ENCODE data around the gene SRPRB.

The SRPRB gene

GRCh38 chr3:133841196-133841595, 35.6 kb downstream of the SRPRB start:
- Histone ChIP-seq H3K9me3 (ENCODE audit: insufficient read depth, low read depth, low read length) (peaks cover 6% of the 10 kb centered on the region), H3K36me3 (ENCODE audit: control insufficient read depth in 1 of 2, insufficient read depth in 2 of 2, low read length in 2 of 2) (no peaks in the 10 kb centered on the region), H3K4me3 (ENCODE audit: low read depth, low read length) (peak overlapping the region; percentile 26), H3K23ac (ENCODE audit: low read length) (no peak overlapping the region), H3K18ac (ENCODE audit: low read length) (no peak overlapping the region), H3K79me2 (ENCODE audit: control insufficient read depth, insufficient read depth, low read length, poor library complexity) (no peaks in the 10 kb centered on the region), H4K12ac (ENCODE audit: low read depth, low read length) (no peak overlapping the region), H2BK12ac (ENCODE audit: low read length) (no peak overlapping the region), H2AK5ac (ENCODE audit: low read length) (no peak overlapping the region), H3K4ac (ENCODE audit: low read depth, low read length) (no peak overlapping the region), H3K9ac (ENCODE audit: low read length) (no peak overlapping the region), H3K4me2 (ENCODE audit: low read length) (no peak overlapping the region), H3K14ac (ENCODE audit: low read length) (no peak overlapping the region), H3K27ac (ENCODE audit: low read depth, low read length) (no peak overlapping the region), H4K8ac (ENCODE audit: low read depth, low read length) (no peak overlapping the region), H2AFZ (ENCODE audit: insufficient read depth, low read length, poor library complexity) (no peak overlapping the region), H4K91ac (ENCODE audit: low read depth, low read length) (no peak overlapping the region), H2BK120ac (ENCODE audit: insufficient read depth, low read length, poor library complexity) (no peak overlapping the region), H3K27me3 (ENCODE audit: insufficient read depth, low read length) (no peaks in the 10 kb centered on the region), H3K4me1 (ENCODE audit: control insufficient read depth in 1 of 2, insufficient read depth in 2 of 2, low read length in 2 of 2) (no peaks in the 10 kb centered on the region), H2BK5ac (ENCODE audit: low read depth, low read length, poor library complexity) (no peak overlapping the region), H3K79me1 (ENCODE audit: low read length) (no peaks in the 10 kb centered on the region)
- no CpG with 5 or more reads among the region's 8 CpGs for WGBS (ENCODE audit: extremely low coverage, insufficient coverage, insufficient read length)
- no peak for DNase-seq

GRCh38 chr3:133842158-133842557, 36.5 kb downstream of the SRPRB start:
- DNase-seq = no peak
- H2AK5ac ChIP-seq (ENCODE audit: low read length) = no peak overlapping the region
- no peak overlapping the region for H3K23ac ChIP-seq (ENCODE audit: low read length)
- no peak overlapping the region for H3K18ac ChIP-seq (ENCODE audit: low read length)
- H3K27me3 ChIP-seq (ENCODE audit: insufficient read depth, low read length) = no peaks in the 10 kb centered on the region
- H3K9me3 ChIP-seq (ENCODE audit: insufficient read depth, low read depth, low read length) = peaks cover 3% of the 10 kb centered on the region
- no peak overlapping the region for H4K91ac ChIP-seq (ENCODE audit: low read depth, low read length)
- no peak overlapping the region for H3K4ac ChIP-seq (ENCODE audit: low read depth, low read length)
- no peaks in the 10 kb centered on the region for H3K36me3 ChIP-seq (ENCODE audit: control insufficient read depth in 1 of 2, insufficient read depth in 2 of 2, low read length in 2 of 2)
- no peaks in the 10 kb centered on the region for H3K79me2 ChIP-seq (ENCODE audit: control insufficient read depth, insufficient read depth, low read length, poor library complexity)
- no peak overlapping the region for H2BK5ac ChIP-seq (ENCODE audit: low read depth, low read length, poor library complexity)
- no peak overlapping the region for H4K8ac ChIP-seq (ENCODE audit: low read depth, low read length)
- H3K14ac ChIP-seq (ENCODE audit: low read length) = no peak overlapping the region
- no peak overlapping the region for H3K4me3 ChIP-seq (ENCODE audit: low read depth, low read length)
- H3K27ac ChIP-seq (ENCODE audit: low read depth, low read length) = no peak overlapping the region
- H3K79me1 ChIP-seq (ENCODE audit: low read length) = no peaks in the 10 kb centered on the region
- WGBS (ENCODE audit: extremely low coverage, insufficient coverage, insufficient read length) = no CpG with 5 or more reads among the region's 4 CpGs
- H3K9ac ChIP-seq (ENCODE audit: low read length) = no peak overlapping the region
- H3K4me1 ChIP-seq (ENCODE audit: control insufficient read depth in 1 of 2, insufficient read depth in 2 of 2, low read length in 2 of 2) = no peaks in the 10 kb centered on the region
- no peak overlapping the region for H2BK120ac ChIP-seq (ENCODE audit: insufficient read depth, low read length, poor library complexity)
- no peak overlapping the region for H2BK12ac ChIP-seq (ENCODE audit: low read length)
- no peak overlapping the region for H2AFZ ChIP-seq (ENCODE audit: insufficient read depth, low read length, poor library complexity)
- no peak overlapping the region for H4K12ac ChIP-seq (ENCODE audit: low read depth, low read length)
- H3K4me2 ChIP-seq (ENCODE audit: low read length) = no peak overlapping the region

DNA sequence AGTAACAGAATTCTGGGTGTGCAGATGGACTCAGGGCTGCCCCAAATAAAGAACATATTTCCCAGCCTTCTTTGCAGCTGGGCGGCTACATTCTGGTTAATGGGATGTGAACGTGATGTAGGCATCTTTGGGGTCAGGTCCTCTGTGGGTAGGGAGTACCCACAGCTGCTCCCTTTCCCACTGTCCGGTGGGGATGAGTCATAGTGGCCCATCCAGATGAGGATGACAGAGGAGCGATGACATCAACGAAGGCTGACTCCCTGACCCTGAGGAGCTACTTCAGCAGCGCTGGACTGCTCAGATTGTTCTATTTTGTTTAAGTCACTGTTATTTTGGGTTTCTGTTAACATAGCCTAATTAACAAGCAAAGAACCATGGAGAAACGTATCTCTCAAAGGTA, 38.0 kb downstream of the SRPRB start:
- no peak overlapping the region for H3K23ac ChIP-seq (ENCODE audit: low read length)
- H3K18ac ChIP-seq (ENCODE audit: low read length) = no peak overlapping the region
- no peak overlapping the region for H3K4me2 ChIP-seq (ENCODE audit: low read length)
- H2AFZ ChIP-seq (ENCODE audit: insufficient read depth, low read length, poor library complexity) = no peak overlapping the region
- no peak overlapping the region for H4K91ac ChIP-seq (ENCODE audit: low read depth, low read length)
- H3K4me1 ChIP-seq (ENCODE audit: control insufficient read depth in 1 of 2, insufficient read depth in 2 of 2, low read length in 2 of 2) = no peaks in the 10 kb centered on the region
- no peaks in the 10 kb centered on the region for H3K27me3 ChIP-seq (ENCODE audit: insufficient read depth, low read length)
- H3K36me3 ChIP-seq (ENCODE audit: control insufficient read depth in 1 of 2, insufficient read depth in 2 of 2, low read length in 2 of 2) = no peaks in the 10 kb centered on the region
- H2BK12ac ChIP-seq (ENCODE audit: low read length) = no peak overlapping the region
- no peak overlapping the region for H2AK5ac ChIP-seq (ENCODE audit: low read length)
- DNase-seq = peak in 1 of 2 donors; percentile 18
- no peak overlapping the region for H3K14ac ChIP-seq (ENCODE audit: low read length)
- no peak overlapping the region for H3K4me3 ChIP-seq (ENCODE audit: low read depth, low read length)
- H3K9ac ChIP-seq (ENCODE audit: low read length) = no peak overlapping the region
- H2BK5ac ChIP-seq (ENCODE audit: low read depth, low read length, poor library complexity) = no peak overlapping the region
- no peak overlapping the region for H3K27ac ChIP-seq (ENCODE audit: low read depth, low read length)
- H2BK120ac ChIP-seq (ENCODE audit: insufficient read depth, low read length, poor library complexity) = no peak overlapping the region
- H3K4ac ChIP-seq (ENCODE audit: low read depth, low read length) = no peak overlapping the region
- H4K12ac ChIP-seq (ENCODE audit: low read depth, low read length) = no peak overlapping the region
- peaks cover 3% of the 10 kb centered on the region for H3K9me3 ChIP-seq (ENCODE audit: insufficient read depth, low read depth, low read length)
- H4K8ac ChIP-seq (ENCODE audit: low read depth, low read length) = no peak overlapping the region
- H3K79me1 ChIP-seq (ENCODE audit: low read length) = no peaks in the 10 kb centered on the region
- no peaks in the 10 kb centered on the region for H3K79me2 ChIP-seq (ENCODE audit: control insufficient read depth, insufficient read depth, low read length, poor library complexity)
- no CpG with 5 or more reads among the region's 7 CpGs for WGBS (ENCODE audit: extremely low coverage, insufficient coverage, insufficient read length)

- peaks cover 3% of the 10 kb centered on the region for H3K9me3 ChIP-seq (ENCODE audit: insufficient read depth, low read depth, low read length)
- H3K4me3 ChIP-seq (ENCODE audit: low read depth, low read length) = no peak overlapping the region
- no peak overlapping the region for H2AFZ ChIP-seq (ENCODE audit: insufficient read depth, low read length, poor library complexity)
- no peaks in the 10 kb centered on the region for H3K36me3 ChIP-seq (ENCODE audit: control insufficient read depth in 1 of 2, insufficient read depth in 2 of 2, low read length in 2 of 2)
- H4K12ac ChIP-seq (ENCODE audit: low read depth, low read length) = no peak overlapping the region
- no peak overlapping the region for H3K4me2 ChIP-seq (ENCODE audit: low read length)
- H2AK5ac ChIP-seq (ENCODE audit: low read length) = no peak overlapping the region
- DNase-seq = no peak
- no peak overlapping the region for H3K9ac ChIP-seq (ENCODE audit: low read length)
- H3K27ac ChIP-seq (ENCODE audit: low read depth, low read length) = no peak overlapping the region
- no peaks in the 10 kb centered on the region for H3K79me1 ChIP-seq (ENCODE audit: low read length)
- no peaks in the 10 kb centered on the region for H3K79me2 ChIP-seq (ENCODE audit: control insufficient read depth, insufficient read depth, low read length, poor library complexity)
- WGBS (ENCODE audit: extremely low coverage, insufficient coverage, insufficient read length) = no CpG with 5 or more reads among the region's 4 CpGs
- H2BK5ac ChIP-seq (ENCODE audit: low read depth, low read length, poor library complexity) = no peak overlapping the region
- H3K23ac ChIP-seq (ENCODE audit: low read length) = no peak overlapping the region
- H3K4ac ChIP-seq (ENCODE audit: low read depth, low read length) = no peak overlapping the region
- no peak overlapping the region for H2BK120ac ChIP-seq (ENCODE audit: insufficient read depth, low read length, poor library complexity)
- H3K14ac ChIP-seq (ENCODE audit: low read length) = no peak overlapping the region
- no peak overlapping the region for H4K8ac ChIP-seq (ENCODE audit: low read depth, low read length)
- H2BK12ac ChIP-seq (ENCODE audit: low read length) = no peak overlapping the region
- H3K18ac ChIP-seq (ENCODE audit: low read length) = no peak overlapping the region
- no peak overlapping the region for H4K91ac ChIP-seq (ENCODE audit: low read depth, low read length)
- no peaks in the 10 kb centered on the region for H3K27me3 ChIP-seq (ENCODE audit: insufficient read depth, low read length)
- H3K4me1 ChIP-seq (ENCODE audit: control insufficient read depth in 1 of 2, insufficient read depth in 2 of 2, low read length in 2 of 2) = no peaks in the 10 kb centered on the region
Measured at GRCh38 chr3:133845127-133845526, 39.5 kb downstream of the SRPRB start.
